T-helper 1 cell treated with Interleukin-12 subunit alpha and Interleukin-12 subunit beta and Interleukin-4 antibody, amounts not matched to agents 30 μg/mL and 1 μg/mL, for 36 hours (primary cell): ENCODE results near the gene FSD1.
A peak's percentile ranks its signal among the peaks of the same experiment; 100 is the strongest.

Source experiments
- H3K27ac Mint-ChIP-seq: one replicate; pipeline ENCODE4 v1.8.0; 2021; ENCODE audit warnings: mild to moderate bottlenecking, mixed read lengths
- H3K27me3 Mint-ChIP-seq: one replicate; pipeline ENCODE4 v1.8.0; 2021; ENCODE audit warnings: low read depth, mixed read lengths
- H3K36me3 Mint-ChIP-seq: one replicate; pipeline ENCODE4 v1.8.0; 2021; ENCODE audit warnings: low read depth, mixed read lengths
- H3K4me1 Mint-ChIP-seq: one replicate; pipeline ENCODE4 v1.8.0; 2021; ENCODE audit warnings: low read depth, mixed read lengths
- H3K4me3 Mint-ChIP-seq: one replicate; pipeline ENCODE4 v1.8.0; 2021; ENCODE audit warnings: mild to moderate bottlenecking, moderate library complexity, mixed read lengths
- H3K9me3 Mint-ChIP-seq: one replicate; pipeline ENCODE4 v1.8.0; 2021; ENCODE audit warnings: mixed read lengths

FSD1 gene

GRCh38 chr19:4297901-4298809 is 6.2 kb upstream of the FSD1 start:
- Mint-ChIP-seq H3K27ac (peak overlapping the region; percentile 67), H3K4me3 (peak overlapping the region; percentile 29), H3K27me3 (no peaks in the 10 kb centered on the region), H3K4me1 (peaks cover 18% of the 10 kb centered on the region), H3K9me3 (no peaks in the 10 kb centered on the region), H3K36me3 (peaks cover 10% of the 10 kb centered on the region)

GRCh38 chr19:4298810-4299550 is 5.4 kb upstream of the FSD1 start:
- peaks cover 23% of the 10 kb centered on the region for H3K4me1 Mint-ChIP-seq
- no peaks in the 10 kb centered on the region for H3K9me3 Mint-ChIP-seq
- peak overlapping the region; percentile 67 for H3K27ac Mint-ChIP-seq
- H3K4me3 Mint-ChIP-seq = peak overlapping the region; percentile 29
- peaks cover 10% of the 10 kb centered on the region for H3K36me3 Mint-ChIP-seq
- no peaks in the 10 kb centered on the region for H3K27me3 Mint-ChIP-seq

GRCh38 chr19:4300589-4300988 is 3.8 kb upstream of the FSD1 start:
- Mint-ChIP-seq H3K9me3 (no peaks in the 10 kb centered on the region), H3K4me3 (peak overlapping the region; percentile 74), H3K27ac (peak overlapping the region; percentile 68), H3K36me3 (peaks cover 9% of the 10 kb centered on the region), H3K4me1 (peaks cover 28% of the 10 kb centered on the region), H3K27me3 (no peaks in the 10 kb centered on the region)

GRCh38 chr19:4301590-4302242 is 2.7 kb upstream of the FSD1 start:
- peaks cover 27% of the 10 kb centered on the region for H3K4me1 Mint-ChIP-seq
- H3K36me3 Mint-ChIP-seq = peaks cover 10% of the 10 kb centered on the region
- H3K4me3 Mint-ChIP-seq = peak overlapping the region; percentile 88
- peak overlapping the region; percentile 85 for H3K27ac Mint-ChIP-seq
- no peaks in the 10 kb centered on the region for H3K27me3 Mint-ChIP-seq
- no peaks in the 10 kb centered on the region for H3K9me3 Mint-ChIP-seq

GRCh38 chr19:4302243-4302640 is 2.2 kb upstream of the FSD1 start, which contains the start of gene TMIGD2:
Gene TMIGD2, minus strand, starts transcription at chr19:4302389. Its CDS starts 4 bp downstream, at chr19:4302385.
- no peaks in the 10 kb centered on the region for H3K9me3 Mint-ChIP-seq
- H3K27ac Mint-ChIP-seq = peak within 1 kb of the TSS; percentile 85
- peaks cover 27% of the 10 kb centered on the region for H3K4me1 Mint-ChIP-seq
- peak within 1 kb of the TSS; percentile 88 for H3K4me3 Mint-ChIP-seq
- H3K36me3 Mint-ChIP-seq = peaks cover 11% of the 10 kb centered on the region
- H3K27me3 Mint-ChIP-seq = no peaks in the 10 kb centered on the region

- Mint-ChIP-seq H3K9me3 (no peaks in the 10 kb centered on the region), H3K4me1 (peaks cover 24% of the 10 kb centered on the region), H3K36me3 (peaks cover 11% of the 10 kb centered on the region), H3K27me3 (no peaks in the 10 kb centered on the region), H3K4me3 (peak overlapping the region; percentile 60), H3K27ac (peak overlapping the region; percentile 67)
Measured at GRCh38 chr19:4303819-4304537, 420 bp upstream of the FSD1 start.

GRCh38 chr19:4305257-4305612 is 837 bp downstream of the FSD1 start:
- H3K27me3 Mint-ChIP-seq = no peaks in the 10 kb centered on the region
- H3K4me1 Mint-ChIP-seq = peaks cover 24% of the 10 kb centered on the region
- peak overlapping the region; percentile 76 for H3K4me3 Mint-ChIP-seq
- H3K36me3 Mint-ChIP-seq = peaks cover 11% of the 10 kb centered on the region
- peak overlapping the region; percentile 83 for H3K27ac Mint-ChIP-seq
- H3K9me3 Mint-ChIP-seq = no peaks in the 10 kb centered on the region

- Mint-ChIP-seq H3K27me3 (no peaks in the 10 kb centered on the region), H3K4me3 (peak overlapping the region; percentile 76), H3K27ac (peak overlapping the region; percentile 83), H3K9me3 (no peaks in the 10 kb centered on the region), H3K4me1 (peaks cover 22% of the 10 kb centered on the region), H3K36me3 (peaks cover 8% of the 10 kb centered on the region)
Measured at GRCh38 chr19:4305659-4306058, 1.3 kb downstream of the FSD1 start.

GRCh38 chr19:4310247-4311121 is 6.1 kb downstream of the FSD1 start:
- peaks cover under 1% of the 10 kb centered on the region for H3K4me1 Mint-ChIP-seq
- H3K4me3 Mint-ChIP-seq = no peak overlapping the region
- H3K27me3 Mint-ChIP-seq = no peaks in the 10 kb centered on the region
- peaks cover 4% of the 10 kb centered on the region for H3K36me3 Mint-ChIP-seq
- H3K9me3 Mint-ChIP-seq = no peaks in the 10 kb centered on the region
- H3K27ac Mint-ChIP-seq = no peak overlapping the region

GRCh38 chr19:4313847-4314490 is 9.6 kb downstream of the FSD1 start:
- Mint-ChIP-seq H3K36me3 (peaks cover 9% of the 10 kb centered on the region), H3K4me1 (no peaks in the 10 kb centered on the region), H3K27ac (no peak overlapping the region), H3K4me3 (no peak overlapping the region), H3K9me3 (peaks cover 3% of the 10 kb centered on the region), H3K27me3 (no peaks in the 10 kb centered on the region)

GRCh38 chr19:4316956-4317355 is 12.6 kb downstream of the FSD1 start:
- H3K9me3 Mint-ChIP-seq = peaks cover 24% of the 10 kb centered on the region
- no peak overlapping the region for H3K27ac Mint-ChIP-seq
- no peaks in the 10 kb centered on the region for H3K4me1 Mint-ChIP-seq
- no peaks in the 10 kb centered on the region for H3K27me3 Mint-ChIP-seq
- H3K36me3 Mint-ChIP-seq = peaks cover 24% of the 10 kb centered on the region
- H3K4me3 Mint-ChIP-seq = no peak overlapping the region

- peaks cover 24% of the 10 kb centered on the region for H3K36me3 Mint-ChIP-seq
- H3K4me3 Mint-ChIP-seq = no peak overlapping the region
- H3K4me1 Mint-ChIP-seq = no peaks in the 10 kb centered on the region
- H3K9me3 Mint-ChIP-seq = peaks cover 24% of the 10 kb centered on the region
- H3K27me3 Mint-ChIP-seq = no peaks in the 10 kb centered on the region
- H3K27ac Mint-ChIP-seq = no peak overlapping the region
Measured at GRCh38 chr19:4318460-4318859, 14.1 kb downstream of the FSD1 start.
